Skin epidermis (tissue), 12 donors: Measurements from ENCODE around the gene NOL4L.

ENCODE experiments used
- H3K27ac ChIP-seq, 21 experiments: fragments of 200-600 bp; sonication (generic) in 11 of 21; one replicate each; pipeline ENCODE4 v1.5.0; 2020; ENCODE audit warnings: mild to moderate bottlenecking in 3 of 21, inconsistent platforms in 2 of 21, moderate library complexity in 2 of 21
- H3K4me3 ChIP-seq, 7 experiments: fragments of 200-600 bp; sonication (generic) in 2 of 7; one replicate each; pipeline ENCODE4 v1.5.0; 2020; ENCODE audit warnings: inconsistent platforms in 2 of 7, mild to moderate bottlenecking in 2 of 7, moderate library complexity in 1 of 7

The NOL4L gene

GRCh38 chr20:32535316-32535952 is 49.7 kb downstream of the NOL4L start:
- Histone ChIP-seq H3K4me3 (peak overlapping the region in 5 of 7 experiments; percentile 29 to 44 (median 35)), H3K27ac (peak overlapping the region in 16 of 21 experiments; percentile 2 to 97 (median 74))

- peak overlapping the region in 12 of 21 experiments; percentile 2 to 97 (median 80) for H3K27ac ChIP-seq
- H3K4me3 ChIP-seq, result no peak overlapping the region
Measured at GRCh38 chr20:32534661-32535240, 50.4 kb downstream of the NOL4L start.

DNA sequence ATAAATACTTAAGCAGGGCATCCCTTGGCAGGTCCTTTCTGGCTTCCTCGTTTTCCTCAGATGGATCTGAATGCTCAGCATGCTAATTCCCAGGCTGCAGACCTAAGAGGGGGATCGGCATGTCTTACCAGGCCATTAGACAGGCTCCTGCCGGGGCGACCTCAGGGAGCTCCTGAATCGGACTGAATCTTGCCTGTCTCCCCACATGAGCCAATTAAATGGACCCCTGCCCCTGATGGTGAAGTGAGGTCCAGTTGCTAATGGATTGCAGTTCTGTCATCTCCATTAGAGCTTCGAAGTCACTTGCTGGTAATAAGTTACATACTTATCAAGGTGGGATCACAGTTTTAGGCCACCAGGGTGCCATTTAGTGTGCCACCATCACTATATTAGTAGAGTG is 51.4 kb downstream of the NOL4L start:
- Histone ChIP-seq H3K4me3 (no peak overlapping the region), H3K27ac (peak overlapping the region in 4 of 21 experiments; percentile 78 to 97 (median 90))

DNA sequence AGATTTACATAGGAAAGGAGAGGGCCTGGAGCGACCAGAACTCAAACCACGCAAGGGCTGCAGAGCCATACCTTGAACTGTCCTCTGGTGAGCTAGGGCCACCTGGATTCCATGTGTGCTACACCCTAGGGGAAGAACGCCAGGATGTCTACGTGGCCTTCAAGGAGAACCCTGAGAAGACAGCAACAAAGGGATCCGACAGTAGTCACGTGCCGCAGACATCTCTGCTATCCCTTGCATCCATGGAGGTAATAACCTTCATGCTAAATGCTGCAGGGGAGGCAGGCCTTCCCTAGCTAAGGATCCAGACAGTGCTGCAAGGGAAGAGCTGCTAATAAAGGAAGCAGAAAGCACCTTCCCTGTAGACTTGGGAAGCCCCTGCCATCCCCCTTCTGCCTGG is 52.9 kb downstream of the NOL4L start:
- Histone ChIP-seq H3K4me3 (no peak overlapping the region), H3K27ac (peak overlapping the region in 2 of 21 experiments; percentile 37 to 97)

- Histone ChIP-seq H3K4me3 (no peak overlapping the region), H3K27ac (peak overlapping the region in 2 of 21 experiments; percentile 30 to 51)
Measured at GRCh38 chr20:32528905-32529670, 56.0 kb downstream of the NOL4L start.

DNA sequence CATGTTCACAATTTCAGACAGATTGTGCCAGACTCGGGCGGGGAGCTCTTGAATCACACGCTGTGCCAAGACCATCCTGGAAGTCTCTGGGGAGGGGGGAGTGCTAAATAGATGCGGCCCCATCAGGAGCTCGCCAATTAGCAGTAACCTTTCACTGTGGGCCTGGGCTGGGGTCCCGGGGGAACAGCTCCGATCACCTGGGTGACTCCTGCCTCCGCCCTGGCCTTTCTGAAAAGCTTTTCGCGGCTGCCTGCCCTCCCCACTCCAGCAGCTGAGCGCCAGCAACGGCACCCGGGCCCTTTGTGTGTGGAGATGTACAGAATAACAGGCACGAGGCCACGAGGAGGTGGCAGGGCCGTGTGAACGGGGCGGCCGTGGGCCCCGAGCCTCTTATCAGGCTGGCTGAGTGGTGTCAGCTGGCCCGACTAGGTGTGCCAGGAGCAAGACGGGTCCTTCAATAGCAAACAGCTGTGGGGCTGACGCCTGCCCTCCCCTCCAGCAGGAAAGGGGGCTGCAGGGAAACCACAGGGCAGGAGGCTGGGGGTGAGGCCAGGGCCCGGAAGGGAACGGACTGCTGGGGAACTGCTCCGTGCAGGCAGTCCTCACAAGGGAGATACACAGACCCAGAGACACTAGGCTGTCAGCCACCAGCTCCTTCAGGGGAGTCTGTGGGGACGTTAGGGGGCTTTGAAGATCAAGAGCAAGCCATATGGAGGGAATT is 56.8 kb downstream of the NOL4L start:
- H3K4me3 ChIP-seq, result no peak overlapping the region
- peak overlapping the region in 2 of 21 experiments; percentile 30 to 51 for H3K27ac ChIP-seq

DNA sequence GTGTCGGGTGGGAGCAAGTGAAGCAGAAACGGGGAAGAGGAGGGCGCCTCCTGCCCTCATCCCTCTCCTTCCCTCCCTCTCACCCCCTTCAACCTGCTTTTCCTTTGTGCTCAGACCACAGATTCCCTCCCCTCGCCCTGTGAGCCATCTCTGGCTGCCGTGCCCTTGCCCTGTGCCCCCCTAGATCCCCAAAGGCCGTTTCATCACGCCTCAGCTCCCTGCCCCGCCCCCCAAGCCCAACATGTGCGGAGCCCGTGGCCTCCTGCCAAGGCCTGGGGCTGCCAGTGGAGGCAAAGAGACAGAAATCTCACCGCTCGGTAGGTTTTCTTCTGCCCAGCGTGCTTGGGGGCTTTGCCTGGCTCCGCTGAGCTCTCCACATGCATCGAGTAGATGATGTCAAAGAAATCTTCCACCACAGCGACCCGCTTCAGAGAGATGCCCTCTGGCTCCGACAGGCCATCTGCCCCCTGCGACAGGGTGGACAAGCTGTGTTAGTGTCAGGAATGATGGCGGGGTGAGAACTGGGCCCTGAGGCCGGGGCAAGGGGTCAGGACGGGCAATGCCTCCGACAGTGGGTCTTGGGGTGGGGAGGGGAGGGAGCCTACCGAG is 57.6 kb downstream of the NOL4L start:
- H3K27ac ChIP-seq, result peak overlapping the region in 2 of 21 experiments; percentile 39 to 59

DNA sequence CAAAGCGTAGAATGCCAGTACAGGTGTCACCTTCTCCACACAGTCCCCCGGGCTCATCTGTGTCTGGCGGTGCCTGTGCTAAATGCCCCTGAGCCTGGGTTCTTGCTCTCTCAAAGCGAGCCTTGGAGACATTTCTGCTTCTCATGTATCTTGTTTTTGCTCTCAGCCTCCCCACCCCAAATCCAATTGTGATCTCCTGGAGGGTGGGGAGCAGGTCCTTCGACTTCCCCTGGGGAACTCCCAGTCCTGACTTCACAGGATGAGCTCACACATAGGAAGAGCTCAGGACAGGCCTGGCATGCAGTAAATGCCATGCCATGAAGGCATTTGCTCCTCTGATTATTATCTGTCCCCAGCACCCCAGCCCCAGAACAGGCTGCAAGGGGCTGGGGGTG is 58.1 kb downstream of the NOL4L start:
- H3K27ac ChIP-seq, result peak overlapping the region in 3 of 21 experiments; percentile 39 to 59 (median 59)
- no peak overlapping the region for H3K4me3 ChIP-seq

More for the DNA sequence above, 57.6 kb downstream of the NOL4L start:
- no peak overlapping the region for H3K4me3 ChIP-seq

DNA sequence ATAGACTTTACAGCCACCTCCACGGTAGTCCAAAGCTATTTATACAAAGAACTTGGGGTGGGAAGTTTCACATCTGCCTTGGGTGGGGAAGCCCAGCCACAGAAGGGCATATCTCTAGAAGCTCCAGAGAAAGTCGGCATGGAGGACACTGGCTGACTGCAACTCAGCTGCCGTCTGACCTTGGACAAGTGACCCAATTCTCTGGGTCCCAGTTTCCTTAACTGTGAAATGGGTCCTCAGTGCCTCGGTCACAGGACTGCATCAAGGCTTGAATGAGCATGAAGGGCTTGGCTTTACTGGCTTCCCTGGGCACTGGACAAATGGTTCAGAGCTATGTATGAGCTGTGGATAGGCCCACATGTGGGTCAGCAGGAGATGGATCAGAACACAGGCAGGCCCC is 58.6 kb downstream of the NOL4L start:
- Histone ChIP-seq H3K27ac (peak overlapping the region in 3 of 21 experiments; percentile 39 to 59 (median 59)), H3K4me3 (no peak overlapping the region)

- peak overlapping the region in 4 of 21 experiments; percentile 19 to 59 (median 49) for H3K27ac ChIP-seq
- no peak overlapping the region for H3K4me3 ChIP-seq
Measured at GRCh38 chr20:32526125-32526524, 59.0 kb downstream of the NOL4L start.

GRCh38 chr20:32524829-32525501 is 60.2 kb downstream of the NOL4L start:
- Histone ChIP-seq H3K4me3 (no peak overlapping the region), H3K27ac (peak overlapping the region in 3 of 21 experiments; percentile 9 to 39 (median 9))

- H3K4me3 ChIP-seq, result no peak overlapping the region
- H3K27ac ChIP-seq, result peak overlapping the region in 4 of 21 experiments; percentile 25 to 75 (median 52)
Measured at GRCh38 chr20:32523613-32524213, 61.4 kb downstream of the NOL4L start.

DNA sequence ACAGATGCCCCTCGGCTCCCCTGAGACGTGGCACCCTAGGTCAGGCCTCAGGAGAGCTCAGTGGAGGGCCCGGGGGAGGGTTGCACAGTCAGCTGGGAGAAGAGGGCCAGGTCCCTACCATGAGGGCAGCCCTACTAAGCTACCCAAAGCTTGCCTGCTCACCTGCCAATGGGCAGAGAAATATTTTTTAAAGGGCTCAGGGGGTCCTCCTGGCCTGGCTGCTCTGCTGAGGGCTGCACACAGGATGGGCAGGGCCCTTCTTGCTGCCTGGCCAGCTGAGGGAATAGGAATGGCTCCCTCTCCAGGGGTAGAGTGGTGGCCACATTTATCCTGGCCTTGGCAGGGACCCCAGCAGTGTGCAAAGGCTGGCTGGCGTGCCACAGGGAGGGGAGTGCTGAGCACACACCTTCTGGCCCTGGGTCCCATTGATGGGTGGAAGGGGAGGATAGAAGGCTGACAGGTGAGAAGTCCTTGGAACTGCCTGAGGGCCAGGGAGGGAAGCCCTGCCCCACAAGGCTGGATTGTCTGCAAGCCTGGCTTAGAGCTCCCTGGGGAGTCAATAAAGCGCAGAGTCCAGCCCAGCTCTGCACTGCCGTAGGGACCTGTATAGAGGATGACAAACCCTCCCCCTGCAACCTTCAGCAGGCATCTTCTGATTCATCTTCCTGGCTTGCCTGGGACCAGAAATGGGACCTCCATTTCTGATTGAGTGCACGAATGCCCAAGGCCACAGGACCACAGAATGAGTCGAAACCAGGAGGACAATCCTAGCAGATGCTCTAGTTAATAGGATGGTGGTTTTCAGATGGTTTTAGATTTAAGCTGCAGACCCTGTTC is 62.1 kb downstream of the NOL4L start:
- Histone ChIP-seq H3K4me3 (no peak overlapping the region), H3K27ac (peak overlapping the region in 5 of 21 experiments; percentile 25 to 75 (median 43))

DNA sequence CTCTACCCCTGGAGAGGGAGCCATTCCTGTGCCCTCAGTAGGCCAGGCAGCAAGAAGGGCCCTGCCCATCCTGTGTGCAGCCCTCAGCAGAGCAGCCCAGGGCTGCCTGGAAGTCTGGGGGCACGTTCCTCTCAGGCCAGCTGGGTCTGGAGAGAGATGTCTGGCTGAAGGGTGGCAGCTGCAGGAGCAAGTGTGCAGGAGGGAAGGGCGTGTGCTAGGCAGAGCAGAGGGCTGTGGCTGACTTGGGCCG is 62.7 kb downstream of the NOL4L start:
- peak overlapping the region in 4 of 21 experiments; percentile 25 to 75 (median 50) for H3K27ac ChIP-seq
- H3K4me3 ChIP-seq, result no peak overlapping the region

DNA sequence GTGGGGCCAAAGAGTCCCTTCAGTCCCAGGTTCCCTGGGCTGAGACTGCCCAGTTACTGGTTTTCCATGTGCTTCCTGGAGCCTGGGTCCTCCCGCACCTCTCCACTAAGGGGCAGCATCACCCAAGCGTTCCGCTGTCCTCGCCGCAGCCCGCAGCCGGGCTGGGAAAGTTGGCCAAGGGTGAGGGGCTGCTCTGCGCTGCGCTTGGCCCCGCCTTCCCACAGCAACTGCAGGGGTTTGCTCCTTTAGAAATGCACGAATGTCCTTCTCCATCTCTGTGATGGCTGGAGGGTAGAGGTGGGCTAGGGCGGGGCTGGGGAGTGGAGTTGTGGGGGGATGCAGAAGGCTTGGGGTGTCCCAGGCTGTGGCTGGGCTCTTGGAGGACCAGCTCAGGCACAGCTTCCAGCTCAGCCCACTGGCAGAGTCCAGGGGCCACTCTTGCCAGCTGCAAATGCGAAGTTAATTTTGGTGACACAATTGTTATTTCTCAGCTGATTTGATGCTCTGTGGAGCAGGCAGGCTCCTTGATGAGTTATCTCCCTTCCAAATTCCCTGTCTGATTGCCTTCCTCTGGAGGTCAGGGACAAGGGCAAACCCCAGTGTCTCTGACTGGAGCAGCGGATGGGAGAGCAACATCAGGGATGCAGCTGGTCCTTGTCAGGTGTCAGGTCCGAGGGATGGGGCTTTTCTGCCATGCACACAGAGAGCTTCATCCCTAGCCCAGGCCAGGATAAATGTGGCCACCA is 63.2 kb downstream of the NOL4L start:
- no peak overlapping the region for H3K4me3 ChIP-seq
- H3K27ac ChIP-seq, result peak overlapping the region in 4 of 21 experiments; percentile 11 to 75 (median 44)

GRCh38 chr20:32520927-32521203 is 64.3 kb downstream of the NOL4L start:
- Histone ChIP-seq H3K27ac (no peak overlapping the region), H3K4me3 (no peak overlapping the region)

- Histone ChIP-seq H3K4me3 (no peak overlapping the region), H3K27ac (no peak overlapping the region)
Measured at GRCh38 chr20:32519381-32519730, 65.8 kb downstream of the NOL4L start.
